ENCODE results near the gene CCNY.
A peak's percentile ranks its signal among the peaks of the same experiment; 100 is the strongest.
"Not testable (repeated sequence)": the region's sequence is repeated elsewhere in the genome, so short reads cannot be mapped to it uniquely, and the experiment has no call there.

Gene CCNY

GRCh38 chr10:35335133-35336083 lies 901 bp upstream of the CCNY start:
- DNase-seq, result peak in 1 of 2 experiments; percentile 22

GRCh38 chr10:35336921-35337823 lies 863 bp downstream of the CCNY start:
- DNase-seq, result peak in 1 of 2 experiments; percentile 26

DNA sequence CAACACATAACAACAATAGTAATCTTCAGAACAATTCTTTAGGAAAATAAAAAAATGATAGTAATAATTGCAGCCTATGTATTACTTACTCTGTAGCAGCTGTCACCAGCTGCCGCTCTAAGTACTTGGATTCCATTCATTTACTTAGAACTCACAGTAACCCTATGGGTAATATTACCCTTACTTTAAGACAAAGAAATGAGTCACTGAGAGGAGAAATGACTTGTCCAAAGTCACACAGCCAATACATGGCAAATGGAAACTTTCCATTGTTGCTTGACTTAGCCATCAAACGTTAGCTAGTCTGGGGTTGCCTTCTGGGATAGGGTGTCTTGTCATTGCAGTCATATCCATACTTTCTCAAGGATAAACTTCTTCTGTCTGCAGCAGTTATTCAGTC lies 3.6 kb downstream of the CCNY start:
- no peak for DNase-seq

- DNase-seq, result no peak
These were observed 4.7 kb downstream of the CCNY start for GRCh38 chr10:35340975-35341374.

DNA sequence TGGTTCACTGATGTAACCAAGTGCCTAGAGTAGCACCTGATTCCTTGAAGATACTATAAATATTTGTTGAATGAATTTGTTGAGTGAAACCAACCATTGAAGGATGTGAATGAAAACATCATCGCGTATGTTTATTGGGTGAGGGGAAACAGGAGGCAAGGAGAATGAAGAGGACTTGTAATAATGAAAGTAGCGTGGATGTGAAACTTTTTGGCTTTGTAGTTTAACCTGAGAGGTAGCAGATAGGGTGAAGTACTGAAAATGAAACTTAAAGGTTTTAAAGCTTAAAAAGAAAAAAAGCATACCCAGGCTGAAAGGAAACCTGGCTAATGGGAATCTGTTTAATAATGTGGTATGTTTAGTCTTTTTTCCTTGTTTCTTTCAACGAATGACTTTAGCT lies 5.2 kb downstream of the CCNY start:
- no peak for DNase-seq

DNA sequence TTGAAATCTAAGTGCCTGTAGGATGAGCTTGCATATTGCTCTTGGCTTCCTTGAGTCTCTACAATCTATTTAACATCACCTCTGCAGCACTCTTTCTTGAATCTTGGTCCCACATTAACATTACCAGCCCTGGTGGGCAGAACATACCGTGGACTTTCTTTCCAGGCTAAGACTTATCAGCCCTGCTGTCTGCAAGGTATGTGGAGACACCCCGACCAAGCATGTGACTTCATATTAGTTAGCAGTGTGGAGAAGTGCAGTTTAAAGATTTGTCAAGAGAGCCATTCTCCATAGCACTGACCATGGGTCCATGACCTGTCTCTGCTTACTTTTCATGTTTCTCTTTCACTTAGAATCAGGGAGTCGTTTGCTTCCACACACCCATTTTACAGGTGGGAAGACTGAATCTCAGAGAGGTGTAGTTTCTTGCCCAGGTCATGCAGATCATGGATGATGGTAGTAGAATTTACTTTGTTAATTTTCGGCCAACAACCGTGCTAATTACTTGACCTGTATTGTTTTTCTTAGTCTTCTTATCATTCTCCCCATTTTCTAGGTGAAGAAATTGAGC lies 6.0 kb downstream of the CCNY start:
- no peak for DNase-seq

DNA sequence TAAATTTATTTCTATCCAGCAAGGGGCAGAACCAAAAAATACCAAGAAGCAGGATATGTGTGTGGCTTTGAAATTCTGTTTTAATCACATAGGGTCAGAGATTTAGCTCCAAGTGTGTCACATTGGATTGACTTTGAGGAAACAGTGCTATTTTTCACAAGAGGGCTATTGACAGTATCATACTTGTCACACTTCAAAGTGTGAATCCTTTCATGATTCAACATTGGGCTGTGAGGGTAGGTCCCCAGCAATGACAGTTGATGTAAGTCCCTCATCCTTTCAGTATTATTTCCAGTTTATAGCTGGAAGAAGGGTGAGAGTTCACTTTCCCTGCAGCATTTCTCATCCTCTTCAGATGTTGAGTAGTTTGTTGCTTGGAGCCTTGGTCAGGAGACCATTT lies 7.4 kb downstream of the CCNY start:
- DNase-seq, result no peak

DNA sequence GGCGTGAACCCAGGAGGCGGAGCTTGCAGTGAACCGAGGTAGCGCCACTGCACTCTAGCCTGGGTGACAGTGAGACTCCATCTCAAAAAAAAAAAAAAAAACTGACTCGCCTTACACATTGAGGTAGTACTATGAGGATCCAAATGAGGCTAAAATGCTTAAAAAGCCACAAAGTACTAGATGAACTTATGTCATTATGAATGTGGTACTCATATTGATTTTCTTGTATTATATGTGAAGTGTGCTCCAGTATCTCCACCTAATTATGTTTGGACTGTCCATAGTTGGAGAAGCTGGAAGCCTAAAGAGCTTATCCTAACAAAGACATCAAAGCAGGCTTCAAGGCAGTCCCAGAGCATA lies 9.1 kb downstream of the CCNY start:
- no peak for DNase-seq

GRCh38 chr10:35346248-35346647 lies 9.9 kb downstream of the CCNY start:
- DNase-seq, result no peak

GRCh38 chr10:35347121-35347562 lies 10.8 kb downstream of the CCNY start:
- no peak for DNase-seq

GRCh38 chr10:35347899-35348608 lies 11.7 kb downstream of the CCNY start:
- DNase-seq, result no peak

DNA sequence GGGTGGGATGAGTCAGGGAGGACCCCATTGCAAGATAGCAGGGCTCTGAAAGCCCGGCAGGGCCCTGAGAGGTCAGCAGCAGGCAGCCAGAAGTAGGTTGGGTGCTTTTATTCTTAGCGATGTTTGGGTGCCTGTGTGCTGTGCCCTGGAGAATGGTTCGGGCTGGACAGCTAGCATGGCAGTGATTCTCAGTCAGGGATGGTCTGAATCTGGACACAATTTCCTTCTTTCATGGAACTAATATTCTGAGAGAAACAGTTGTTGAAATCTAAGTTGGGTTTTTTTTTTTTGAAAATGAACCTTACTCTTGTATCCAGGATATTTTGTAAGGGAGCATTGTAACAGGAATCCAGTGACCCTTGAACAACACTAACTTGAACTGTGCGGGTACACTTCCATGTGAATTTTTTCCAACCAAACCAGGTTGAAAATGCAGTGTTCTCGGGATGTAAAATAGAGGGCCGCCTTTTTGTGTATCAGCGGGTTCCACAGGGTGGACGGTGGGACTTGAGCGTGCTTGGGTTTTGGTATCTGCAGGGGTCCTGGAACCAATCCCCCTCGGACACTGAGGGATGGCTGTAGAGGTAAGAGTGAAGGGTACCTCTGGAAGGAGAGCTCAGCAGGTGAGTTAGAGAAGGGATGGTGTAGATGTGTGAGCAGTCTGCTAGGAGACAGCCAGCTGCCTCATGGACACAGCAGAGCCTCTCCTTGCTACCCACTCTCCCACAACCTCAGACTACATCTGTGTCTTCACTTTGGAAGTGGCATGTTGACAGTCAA lies 12.5 kb downstream of the CCNY start:
- no peak for DNase-seq

- DNase-seq, result no peak
These were observed 13.1 kb downstream of the CCNY start for GRCh38 chr10:35349389-35349915.

- no peak for DNase-seq
These were observed 14.7 kb downstream of the CCNY start for GRCh38 chr10:35351021-35351420.

DNA sequence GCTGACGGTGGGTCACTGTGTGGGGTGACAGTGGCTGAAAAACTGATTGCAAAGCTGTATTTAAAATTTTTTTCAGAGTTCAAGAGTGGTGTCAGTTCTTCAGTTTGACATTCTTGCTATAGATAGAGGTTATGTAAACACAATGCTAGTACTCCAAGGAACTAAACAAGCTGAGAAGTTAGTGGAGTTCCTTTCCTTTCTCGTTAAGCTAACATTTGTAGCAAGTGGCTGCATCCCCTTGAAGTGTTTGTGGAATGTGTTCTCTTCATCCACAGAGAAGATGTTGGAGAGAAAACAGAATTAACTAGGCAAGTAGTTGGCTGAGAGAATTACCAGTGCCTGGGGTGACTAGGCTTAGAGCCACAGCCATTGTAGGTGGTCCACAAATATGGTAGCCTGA lies 15.8 kb downstream of the CCNY start:
- no peak for DNase-seq

GRCh38 chr10:35352512-35352911 lies 16.2 kb downstream of the CCNY start:
- DNase-seq, result no peak

DNA sequence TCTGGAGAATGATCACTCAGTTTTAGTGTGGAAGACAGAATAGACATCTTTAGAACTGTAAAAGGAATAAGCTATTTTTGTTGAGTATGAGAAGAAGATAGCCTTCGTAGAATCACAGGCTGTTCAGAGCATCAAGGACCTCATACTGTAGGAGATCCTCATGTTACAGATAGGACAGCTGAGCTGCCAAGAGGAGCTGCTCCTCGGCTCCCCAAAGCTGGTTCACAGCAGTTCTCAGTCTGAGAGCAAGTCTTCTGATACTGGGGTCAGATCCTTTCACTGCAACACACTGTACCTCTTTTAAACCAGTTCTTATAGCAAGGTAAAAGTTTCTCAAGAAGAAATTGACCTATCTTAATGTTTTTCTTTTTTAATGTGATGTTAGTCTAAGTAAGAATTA lies 17.1 kb downstream of the CCNY start:
- DNase-seq, result no peak

DNA sequence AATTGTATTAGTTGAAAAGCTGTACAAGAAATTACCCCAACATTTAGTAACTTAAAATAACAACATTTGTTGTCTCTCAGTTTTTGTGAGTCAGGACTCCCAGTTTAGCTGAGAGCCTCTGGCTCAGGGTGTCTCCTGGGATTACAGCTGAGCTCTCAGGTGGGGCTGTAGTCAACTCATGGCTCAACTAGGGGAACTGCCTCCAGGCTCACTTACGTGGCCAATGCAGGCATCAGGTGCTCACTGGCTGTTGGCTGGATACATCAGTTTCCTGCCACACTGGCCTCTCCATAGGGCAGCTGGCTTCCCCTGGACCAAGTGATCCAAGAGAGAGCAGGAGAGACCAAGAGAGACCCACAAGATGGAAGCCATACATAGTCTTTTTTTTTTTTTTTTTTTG lies 17.5 kb downstream of the CCNY start:
- DNase-seq, result no peak

- DNase-seq, result not testable (repeated sequence)
These were observed 17.9 kb downstream of the CCNY start for GRCh38 chr10:35354257-35354656.

DNA sequence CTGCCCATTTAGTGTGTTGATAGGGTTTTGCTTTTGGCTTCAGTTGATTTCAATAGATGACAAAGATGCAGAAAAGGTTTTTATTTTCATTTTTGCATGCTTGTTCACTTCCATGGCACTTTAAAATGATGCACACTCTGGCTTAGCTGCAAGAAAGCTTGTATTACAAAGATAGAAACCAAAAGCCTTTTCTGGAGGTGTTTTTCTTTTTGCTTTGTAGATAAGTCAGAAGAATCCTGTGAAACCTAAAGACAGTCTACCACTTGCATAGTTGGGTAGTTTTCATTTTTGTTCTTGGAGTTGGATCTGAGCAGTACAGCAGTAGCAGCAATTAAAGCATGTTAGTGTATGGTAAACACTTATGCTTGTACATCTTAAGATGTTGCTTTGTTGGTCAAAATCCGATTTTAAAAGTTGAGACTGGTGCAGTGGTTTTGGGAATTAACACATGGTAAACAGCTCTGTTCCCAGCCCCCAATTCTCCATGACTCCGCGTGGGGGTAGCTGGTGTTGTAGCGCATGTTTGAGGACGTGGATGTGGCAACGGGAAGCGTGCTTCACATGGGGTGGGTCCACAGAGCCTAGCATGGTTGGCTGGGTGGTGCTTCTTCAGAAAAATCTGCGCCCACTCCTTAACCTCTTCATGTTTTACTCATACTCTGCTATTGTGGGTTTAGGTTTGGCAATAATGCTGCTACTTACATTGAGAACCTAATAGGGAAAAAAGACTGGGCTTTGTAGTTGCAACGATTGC lies 19.8 kb downstream of the CCNY start:
- no peak for DNase-seq

DNA sequence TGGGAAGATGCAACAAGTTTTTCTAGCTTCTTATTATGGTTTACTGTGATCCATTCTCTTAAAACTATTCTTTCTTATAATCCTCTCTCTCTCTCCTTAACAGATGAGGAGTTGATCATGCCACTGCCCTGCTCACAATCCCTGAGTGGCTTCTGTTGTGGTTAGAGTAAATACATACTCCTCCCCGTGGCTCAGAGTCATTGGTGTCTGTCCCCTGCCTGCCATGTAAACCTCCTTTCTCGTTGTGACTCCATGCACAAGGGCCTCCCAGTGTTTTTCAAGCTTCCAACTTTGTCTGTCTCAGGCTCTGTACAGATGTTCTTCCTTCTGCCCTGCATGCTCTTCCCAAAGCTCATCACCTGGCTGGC lies 20.4 kb downstream of the CCNY start:
- DNase-seq, result no peak

Measured in NCI-H2081 (cell line).